ENCODE data around the gene ZNF30.

DNA sequence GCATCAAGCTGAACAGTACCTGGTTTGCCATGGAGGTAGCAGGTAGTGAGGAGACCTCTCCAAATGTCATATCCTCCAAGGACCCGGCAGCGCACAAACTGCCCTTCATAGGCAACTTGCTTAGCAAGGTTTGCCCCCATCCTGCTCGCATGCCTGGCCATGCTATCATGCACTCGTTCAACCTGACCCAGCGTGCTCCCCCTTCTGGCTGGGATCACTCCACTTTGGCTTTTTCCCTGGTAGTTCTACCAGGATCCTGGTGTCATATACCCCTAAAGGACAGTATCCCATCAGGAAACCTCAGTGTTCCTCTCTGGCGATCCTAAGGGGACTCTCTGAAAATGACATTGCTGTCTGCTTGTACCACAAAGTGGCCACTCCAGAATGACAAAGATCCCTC is 38.6 kb upstream of the ZNF30 start:
- TF ChIP-seq CTCF (IDR thresholded peaks at IDR 0.05) (no peak), POLR2A (IDR thresholded peaks at IDR 0.05) (no peak)

Data from tibial nerve (tissue), 3 donors.